PFSK-1 (cell line): ENCODE measurements around the gene RPS6KA6.

Experiments used
- SIN3A ChIP-seq: IDR thresholded peaks from 2 replicates; pipeline ENCODE4 v1.6.1; 2012; ENCODE audit warnings: mild to moderate bottlenecking, low read length, moderate library complexity, borderline replicate concordance; ENCODE audit not compliant: insufficient read depth
- TF ChIP-seq, protein P1 (sequence below), 2 experiments: IDR thresholded peaks; 2 replicates each; pipeline versions ENCODE4 v1.6.1 to v1.8.0; 2011 to 2012; ENCODE audit warnings: low read depth in 2 of 2, low read length in 2 of 2, control low read depth in 1 of 2, inconsistent platforms in 1 of 2, mild to moderate bottlenecking in 1 of 2, moderate library complexity in 1 of 2; ENCODE audit not compliant: insufficient read depth in 1 of 2

DNA sequence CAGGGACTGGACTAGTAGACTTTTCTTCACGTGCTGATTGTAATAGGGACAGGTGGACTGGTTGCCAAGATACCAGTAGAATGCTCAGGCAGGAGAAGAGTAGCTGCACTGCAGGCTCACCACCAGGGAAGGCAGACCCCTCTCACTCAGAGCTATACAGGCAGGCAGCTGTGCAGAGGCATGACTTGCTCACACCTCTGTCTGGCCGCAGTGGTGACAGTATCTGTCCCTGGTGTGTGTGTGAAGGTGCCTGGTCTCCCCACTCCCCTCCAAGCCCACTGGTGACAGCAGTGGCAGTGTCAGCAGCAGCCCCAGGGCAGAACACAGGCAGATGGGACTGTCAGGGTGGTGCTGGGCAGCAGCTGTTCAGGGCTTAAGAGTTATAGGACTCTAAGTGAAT, 140.7 kb downstream of the RPS6KA6 start:
- TF ChIP-seq, protein P1, sequence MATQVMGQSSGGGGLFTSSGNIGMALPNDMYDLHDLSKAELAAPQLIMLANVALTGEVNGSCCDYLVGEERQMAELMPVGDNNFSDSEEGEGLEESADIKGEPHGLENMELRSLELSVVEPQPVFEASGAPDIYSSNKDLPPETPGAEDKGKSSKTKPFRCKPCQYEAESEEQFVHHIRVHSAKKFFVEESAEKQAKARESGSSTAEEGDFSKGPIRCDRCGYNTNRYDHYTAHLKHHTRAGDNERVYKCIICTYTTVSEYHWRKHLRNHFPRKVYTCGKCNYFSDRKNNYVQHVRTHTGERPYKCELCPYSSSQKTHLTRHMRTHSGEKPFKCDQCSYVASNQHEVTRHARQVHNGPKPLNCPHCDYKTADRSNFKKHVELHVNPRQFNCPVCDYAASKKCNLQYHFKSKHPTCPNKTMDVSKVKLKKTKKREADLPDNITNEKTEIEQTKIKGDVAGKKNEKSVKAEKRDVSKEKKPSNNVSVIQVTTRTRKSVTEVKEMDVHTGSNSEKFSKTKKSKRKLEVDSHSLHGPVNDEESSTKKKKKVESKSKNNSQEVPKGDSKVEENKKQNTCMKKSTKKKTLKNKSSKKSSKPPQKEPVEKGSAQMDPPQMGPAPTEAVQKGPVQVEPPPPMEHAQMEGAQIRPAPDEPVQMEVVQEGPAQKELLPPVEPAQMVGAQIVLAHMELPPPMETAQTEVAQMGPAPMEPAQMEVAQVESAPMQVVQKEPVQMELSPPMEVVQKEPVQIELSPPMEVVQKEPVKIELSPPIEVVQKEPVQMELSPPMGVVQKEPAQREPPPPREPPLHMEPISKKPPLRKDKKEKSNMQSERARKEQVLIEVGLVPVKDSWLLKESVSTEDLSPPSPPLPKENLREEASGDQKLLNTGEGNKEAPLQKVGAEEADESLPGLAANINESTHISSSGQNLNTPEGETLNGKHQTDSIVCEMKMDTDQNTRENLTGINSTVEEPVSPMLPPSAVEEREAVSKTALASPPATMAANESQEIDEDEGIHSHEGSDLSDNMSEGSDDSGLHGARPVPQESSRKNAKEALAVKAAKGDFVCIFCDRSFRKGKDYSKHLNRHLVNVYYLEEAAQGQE (IDR thresholded peaks at IDR 0.05; ENCODE audit: insufficient read depth in 1 of 2, low read depth in 2 of 2, low read length in 2 of 2), result no peak
- TF ChIP-seq SIN3A, result no peak
